Panc1 (cell line): ENCODE measurements around the gene TMEM170B. TPM values are rescaled to one million over a fixed set of nuclear protein-coding genes. Genes with fewer than 3 reads are reported as not detected.

ENCODE experiments used
- ATAC-seq: fragments of 200-7000 bp; cut with Tn5 transposase; 2 replicates; pipeline ENCODE4 v1.9.1; 2020; ENCODE audit warnings: mild to moderate bottlenecking, moderate library complexity
- BruUV-seq: library from RNA; stranded (reverse); fragments of 400-500 nt; replicated peaks from 2 replicates; lab custom pipeline; 2021; lab: Mats Ljungman, UMichigan
- CTCF ChIA-PET: fragments of 300-600 bp; sonication (Branson Sonifier 250); formaldehyde crosslinking; loops from one replicate; lab custom pipeline; 2022; ENCODE audit warnings: antibody characterized with exemption; lab: Charles Lee
- POLR2A ChIA-PET: fragments of 300-600 bp; sonication (Branson Sonifier 250); formaldehyde crosslinking; loops from one replicate; lab custom pipeline; 2022; ENCODE audit warnings: antibody characterized with exemption; lab: Charles Lee
- DNase-seq: peaks from one replicate; pipeline ENCODE4 v3.0.0-alpha.2; 2010; ENCODE audit warnings: low read depth, low spot score
- H3K27ac ChIP-seq: 2 replicates; pipeline ENCODE4 v1.5.1; 2011; ENCODE audit warnings: mild to moderate bottlenecking, low read length, inconsistent platforms
- H3K27me3 ChIP-seq: fragments of 200-500 bp; sonication (Bioruptor generic); 2 replicates; pipeline ENCODE4 v1.6.0; 2014; ENCODE audit warnings: low read length, inconsistent platforms; ENCODE audit not compliant: control insufficient read depth, insufficient read depth
- H3K36me3 ChIP-seq: fragments of 200-500 bp; sonication (Bioruptor generic); 2 replicates; pipeline ENCODE4 v1.5.1; 2014; ENCODE audit warnings: inconsistent platforms, mild to moderate bottlenecking, low read length, moderate library complexity; ENCODE audit not compliant: control insufficient read depth, insufficient read depth
- H3K4me1 ChIP-seq: 2 replicates; pipeline ENCODE4 v1.5.1; 2011; ENCODE audit warnings: inconsistent platforms, mild to moderate bottlenecking, low read length, moderate library complexity; ENCODE audit not compliant: control insufficient read depth, insufficient read depth
- H3K4me3 ChIP-seq, 2 experiments: 2 replicates each; pipeline ENCODE4 v1.5.1; 2011 to 2012; ENCODE audit warnings: low read depth in 2 of 2, low read length in 2 of 2, mild to moderate bottlenecking in 2 of 2, inconsistent platforms in 1 of 2, moderate library complexity in 1 of 2
- H3K9me3 ChIP-seq: fragments of 200-500 bp; sonication (Bioruptor generic); 2 replicates; pipeline ENCODE4 v1.5.1; 2014; ENCODE audit warnings: low read depth, mild to moderate bottlenecking, inconsistent platforms, low read length, moderate library complexity; ENCODE audit not compliant: control insufficient read depth, insufficient read depth
- CTCF ChIP-seq: fragments of 450-650 bp; IDR thresholded peaks from 2 replicates; pipeline ENCODE4 v1.5.1; 2017; ENCODE audit warnings: mild to moderate bottlenecking
- POLR2AphosphoS5 ChIP-seq: IDR thresholded peaks from 2 replicates; pipeline ENCODE4 v1.6.1; 2012; ENCODE audit warnings: mild to moderate bottlenecking, low read depth, low read length, moderate library complexity
- REST ChIP-seq, 2 experiments: IDR thresholded peaks; 2 replicates each; pipeline ENCODE4 v1.6.1; 2011 to 2012; ENCODE audit warnings: low read depth in 2 of 2, control low read depth in 1 of 2, low read length in 1 of 2, mild to moderate bottlenecking in 1 of 2, moderate library complexity in 1 of 2; ENCODE audit not compliant: insufficient read depth in 1 of 2
- SIN3A ChIP-seq: IDR thresholded peaks from 2 replicates; pipeline ENCODE4 v1.6.1; 2012; ENCODE audit warnings: low read depth, mild to moderate bottlenecking, low read length, moderate library complexity, borderline replicate concordance; ENCODE audit not compliant: insufficient read depth
- TCF7L2 ChIP-seq: IDR thresholded peaks from 2 replicates; pipeline ENCODE4 v1.6.1; 2011; ENCODE audit warnings: mild to moderate bottlenecking, low read depth, low read length, inconsistent platforms
- in situ Hi-C: cut with HindIII; loops from 2 replicates; pipeline ENCODE4 v1.10.0; 2016; ENCODE audit warnings: low sequenced_read_pairs, low pct_unique_long_range_greater_than_20kb
- intact Hi-C: fragments of 100-400 bp; cut with micrococcal nuclease; formaldehyde crosslinking; loops from one replicate; pipeline ENCODE4 v1.10.0; 2022; ENCODE audit not compliant: unreplicated experiment
- total RNA-seq: library from RNA; stranded (reverse); gene quantifications from one replicate; pipeline ENCODE4 v1.2.1, GENCODE V29; 2021; ENCODE audit not compliant: unreplicated experiment

TMEM170B gene
- total RNA-seq, 1 experiment from 2014 or later: 1.3 TPM

GRCh38 chr6:11495565-11496145 lies 41.9 kb upstream of the TMEM170B start:
- TF ChIP-seq SIN3A (no peak), POLR2AphosphoS5 (no peak), TCF7L2 (no peak), CTCF (no peak), REST (IDR thresholded peaks at IDR 0.05; ENCODE audit: insufficient read depth in 1 of 2, low read depth in 2 of 2, low read length in 1 of 2) (no peak)
- BruUV-seq: no TSS peak
- no peak overlapping the region for H3K27ac ChIP-seq
- H3K27me3 ChIP-seq: no peaks in the 10 kb centered on the region; the same call in 1 of the 2 replicates
- no peak for DNase-seq
- no peak for ATAC-seq
- H3K4me3 ChIP-seq: no peak overlapping the region
- no peaks in the 10 kb centered on the region for H3K36me3 ChIP-seq
- in situ Hi-C loops (no loop called here), intact Hi-C loops (loop anchor here (1.0 to 5.0 kb wide), 4 partner anchors 79 to 543 kb away; no protein-coding TSS in a partner anchor)
- no peaks in the 10 kb centered on the region for H3K9me3 ChIP-seq
- ChIA-PET CTCF (interaction anchor here (0.6 kb wide), 1 partner anchor 324 kb away, joined by 3 read pairs; no protein-coding TSS in a partner anchor), POLR2A (no interaction called here)
- no peaks in the 10 kb centered on the region for H3K4me1 ChIP-seq

GRCh38 chr6:11496152-11497060 lies 41.1 kb upstream of the TMEM170B start:
- no TSS peak for BruUV-seq
- Histone ChIP-seq H3K9me3 (no peaks in the 10 kb centered on the region), H3K4me1 (no peaks in the 10 kb centered on the region), H3K36me3 (no peaks in the 10 kb centered on the region), H3K27me3 (no peaks in the 10 kb centered on the region; the same call in 1 of the 2 replicates), H3K27ac (no peak overlapping the region), H3K4me3 (no peak overlapping the region)
- in situ Hi-C loops: no loop called here
- POLR2A ChIA-PET: no interaction called here
- CTCF ChIA-PET: interaction anchor here (0.5 to 1.1 kb wide), 8 partner anchors 11 to 485 kb away, joined by 3 to 7 read pairs (median 4); no protein-coding TSS in a partner anchor
- intact Hi-C loops: loop anchor here (1.0 to 5.0 kb wide), 4 partner anchors 78 to 544 kb away; no protein-coding TSS in a partner anchor
- ATAC-seq: peak; percentile 90
- TF ChIP-seq CTCF (peak; percentile 86), SIN3A (no peak)
- peak; percentile 72 for DNase-seq
